ENCODE measurements around the gene ABITRAM.

DNA sequence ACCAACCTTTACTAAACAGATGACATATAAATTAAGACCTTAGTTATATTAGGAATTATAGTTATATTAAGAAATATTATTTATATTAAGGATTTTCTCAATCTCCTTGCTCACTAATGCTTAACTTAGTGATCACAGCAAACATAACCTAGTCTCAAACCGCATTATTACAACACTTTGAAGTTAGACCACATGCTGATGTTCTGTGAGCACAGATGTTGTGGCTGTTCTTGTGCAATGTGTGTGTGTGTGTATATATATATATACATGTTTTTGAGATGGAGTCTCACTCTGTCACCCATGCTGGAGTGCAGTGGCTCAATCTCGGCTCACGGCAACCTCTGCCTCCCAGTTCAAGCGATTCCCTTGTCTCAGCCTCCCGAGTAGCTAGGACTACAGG is 20.8 kb upstream of the ABITRAM start:
- TF ChIP-seq CTCF (IDR thresholded peaks at IDR 0.05): no peak
- TF ChIP-seq POLR2A (IDR thresholded peaks at IDR 0.05): no peak
